HG03025 (cell line): Measurements from ENCODE around the gene PPFIBP2.

Experiments used
- ATAC-seq: cut with Tn5 transposase; IDR thresholded peaks from one replicate; pipeline ENCODE4 v1.9.1; 2021; ENCODE audit warnings: mild to moderate bottlenecking, moderate library complexity; ENCODE audit not compliant: unreplicated experiment, low FRiP score

The PPFIBP2 gene

GRCh38 chr11:7619322-7619721, 105.5 kb downstream of the PPFIBP2 start:
- no peak for ATAC-seq

GRCh38 chr11:7621090-7621489, 107.3 kb downstream of the PPFIBP2 start:
- ATAC-seq, result no peak

DNA sequence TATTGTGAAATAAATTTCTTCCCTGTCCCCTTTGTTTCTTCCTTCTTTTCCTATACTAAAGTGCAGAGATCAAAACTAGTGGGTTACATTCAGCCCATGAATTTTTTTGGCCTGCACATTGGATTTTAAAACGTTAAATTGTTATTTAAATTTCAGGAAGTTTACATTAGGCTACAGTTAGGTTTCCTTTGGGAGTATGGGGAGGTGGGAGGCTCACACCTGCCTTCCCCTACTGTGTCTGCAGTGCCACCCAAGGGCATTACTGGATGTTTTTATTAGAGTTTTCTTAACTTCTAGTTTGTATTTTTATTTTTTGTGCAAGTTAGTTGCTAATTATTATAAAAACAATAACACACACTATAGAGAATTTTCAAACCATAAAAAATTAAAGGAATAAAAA, 107.8 kb downstream of the PPFIBP2 start:
- ATAC-seq, result no peak

- no peak for ATAC-seq
Observed at GRCh38 chr11:7622721-7623120, 108.9 kb downstream of the PPFIBP2 start.

GRCh38 chr11:7628660-7629059, 114.9 kb downstream of the PPFIBP2 start:
- ATAC-seq, result no peak

- ATAC-seq, result no peak
Observed at GRCh38 chr11:7630002-7630401, 116.2 kb downstream of the PPFIBP2 start.

GRCh38 chr11:7632211-7632610, 118.4 kb downstream of the PPFIBP2 start:
- no peak for ATAC-seq

DNA sequence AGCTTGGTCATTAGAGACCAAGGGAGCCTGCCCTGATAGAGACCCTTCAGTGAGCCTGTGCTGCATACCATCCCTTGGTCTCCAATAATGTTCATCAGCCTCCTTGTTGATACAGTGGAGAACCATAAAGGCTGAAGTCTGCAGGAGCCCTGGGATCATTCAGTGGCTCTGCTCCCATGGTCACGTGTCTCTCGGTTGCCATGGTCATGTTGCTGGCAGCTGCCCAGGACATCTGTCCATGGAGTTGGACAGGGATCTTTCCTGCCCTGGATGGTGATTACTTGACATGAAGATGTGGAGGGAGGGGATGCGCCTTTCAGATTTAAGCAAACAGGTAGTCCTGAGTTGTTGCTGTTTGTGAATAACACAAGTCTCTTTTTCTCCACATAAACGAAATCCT, 121.3 kb downstream of the PPFIBP2 start:
- ATAC-seq, result no peak

DNA sequence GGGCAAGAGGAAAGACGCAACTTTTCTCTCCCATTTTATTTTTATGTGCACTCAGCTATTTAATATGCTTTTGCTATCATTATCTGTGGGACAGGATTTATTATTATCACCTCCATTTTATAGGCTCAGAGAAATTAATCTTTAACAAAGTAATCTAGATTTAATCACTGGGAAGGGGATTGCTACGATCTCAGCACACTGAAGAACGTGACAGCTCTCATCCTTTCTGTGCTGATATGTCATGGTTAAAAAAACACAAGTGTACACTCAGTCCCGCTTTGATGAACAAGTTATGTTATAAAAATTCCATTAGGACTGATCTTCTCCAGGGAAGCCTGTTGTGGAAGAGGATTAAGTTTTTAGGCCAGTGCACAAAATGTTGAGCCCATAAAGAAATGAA, 121.9 kb downstream of the PPFIBP2 start:
- ATAC-seq, result no peak

GRCh38 chr11:7636350-7636749, 122.6 kb downstream of the PPFIBP2 start:
- no peak for ATAC-seq

- no peak for ATAC-seq
Observed at GRCh38 chr11:7637447-7638157, 123.8 kb downstream of the PPFIBP2 start.

GRCh38 chr11:7638710-7639642, 125.2 kb downstream of the PPFIBP2 start:
- no peak for ATAC-seq

- ATAC-seq, result no peak
Observed at GRCh38 chr11:7639643-7640025, 125.8 kb downstream of the PPFIBP2 start.

DNA sequence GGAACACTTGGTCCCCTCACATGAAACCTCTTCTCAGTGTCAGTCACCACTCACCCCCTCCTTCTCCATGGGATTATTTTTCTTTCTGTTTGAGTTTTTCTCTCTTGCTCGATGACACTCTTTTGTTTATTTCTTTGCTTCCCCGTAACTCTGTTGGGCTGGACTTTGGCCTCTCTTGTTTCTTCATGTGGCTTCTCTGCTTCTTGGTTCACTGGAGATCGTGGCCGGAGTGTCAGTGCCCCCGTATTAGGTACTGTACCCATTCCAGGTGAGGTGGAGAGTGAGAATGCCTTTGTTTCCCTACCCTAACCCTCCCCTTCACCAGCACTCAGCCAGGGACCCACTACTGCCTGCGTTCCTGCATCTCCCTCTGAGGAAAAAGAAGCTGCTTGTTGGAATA, 127.0 kb downstream of the PPFIBP2 start:
- no peak for ATAC-seq

- no peak for ATAC-seq
Observed at GRCh38 chr11:7642747-7643146, 128.9 kb downstream of the PPFIBP2 start.

GRCh38 chr11:7643314-7643713, 129.5 kb downstream of the PPFIBP2 start:
- ATAC-seq, result no peak

- no peak for ATAC-seq
Observed at GRCh38 chr11:7645206-7645605, 131.4 kb downstream of the PPFIBP2 start.

- ATAC-seq, result no peak
Observed at GRCh38 chr11:7646866-7647265, 133.1 kb downstream of the PPFIBP2 start.

GRCh38 chr11:7648264-7648663, 134.5 kb downstream of the PPFIBP2 start:
- no peak for ATAC-seq

GRCh38 chr11:7651140-7651551, 137.3 kb downstream of the PPFIBP2 start:
- no peak for ATAC-seq

DNA sequence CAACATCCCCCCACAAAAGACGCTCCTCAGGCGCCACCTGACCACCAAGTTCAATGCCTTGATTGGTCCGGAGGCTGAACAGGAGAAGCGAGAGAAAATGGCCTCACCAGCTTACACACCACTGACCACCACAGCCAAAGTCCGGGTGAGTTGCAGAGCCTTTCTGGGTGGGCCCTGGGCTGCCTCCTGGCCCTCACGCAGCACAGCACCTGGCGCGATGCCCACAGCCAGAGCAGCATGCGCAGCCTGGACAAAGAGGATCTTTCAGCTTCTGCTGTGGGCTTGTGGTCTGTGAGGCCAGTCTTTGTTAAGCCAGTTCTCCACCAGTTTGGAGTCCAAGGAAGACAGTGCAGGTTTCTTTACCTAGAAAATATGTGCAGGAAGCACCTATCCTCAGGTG, 137.9 kb downstream of the PPFIBP2 start:
- ATAC-seq, result no peak

GRCh38 chr11:7654195-7654705, 140.5 kb downstream of the PPFIBP2 start:
- no peak for ATAC-seq
